Vagina (tissue), 2 donors: ENCODE data around the gene KRTAP10-11.

Experiments used
- POLR2A ChIP-seq, 2 donors: fragments of 450-650 bp; IDR thresholded peaks; one replicate each; pipeline ENCODE4 v1.6.1; 2017; ENCODE audit warnings: antibody characterized with exemption in 2 of 2, mild to moderate bottlenecking in 2 of 2, moderate library complexity in 2 of 2
- POLR2AphosphoS5 ChIP-seq, 2 donors: sonication (generic); formaldehyde crosslinking; IDR thresholded peaks; one replicate each; pipeline ENCODE4 v1.9.0; 2017; ENCODE audit warnings: antibody characterized with exemption in 2 of 2, mild to moderate bottlenecking in 2 of 2, low read depth in 1 of 2; ENCODE audit not compliant: insufficient read depth in 1 of 2
- TF ChIP-seq, protein P1 (sequence below), 3 experiments: fragments of 450-650 bp in 2 of 3; fragments of 200-600 bp in 1 of 3; sonication (generic) in 1 of 3; IDR thresholded peaks; one replicate each; pipeline ENCODE4 v1.5.1; 2017 to 2019; ENCODE audit warnings: antibody characterized with exemption in 3 of 3, mild to moderate bottlenecking in 2 of 3, moderate library complexity in 2 of 3

DNA sequence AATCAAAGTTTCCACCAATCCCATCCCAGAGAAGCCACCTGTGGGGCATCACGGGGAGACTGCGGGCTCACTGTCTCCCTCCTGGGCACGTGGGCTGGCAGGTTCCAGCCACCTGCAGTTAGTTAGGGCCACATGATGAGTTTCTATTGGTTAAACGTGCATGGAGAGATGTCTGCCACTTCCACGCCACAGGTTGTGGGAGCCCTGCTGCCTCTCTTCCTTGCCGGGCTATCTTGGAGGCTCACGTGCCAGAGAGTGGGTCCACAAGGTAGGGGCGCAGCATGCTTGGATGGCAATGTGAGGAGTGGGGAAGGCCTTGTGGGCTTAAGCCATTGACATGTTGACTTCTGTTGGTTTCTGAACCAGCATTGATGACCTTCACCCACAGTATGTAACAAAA lies 42.3 kb upstream of the KRTAP10-11 start:
- TF ChIP-seq, protein P1, sequence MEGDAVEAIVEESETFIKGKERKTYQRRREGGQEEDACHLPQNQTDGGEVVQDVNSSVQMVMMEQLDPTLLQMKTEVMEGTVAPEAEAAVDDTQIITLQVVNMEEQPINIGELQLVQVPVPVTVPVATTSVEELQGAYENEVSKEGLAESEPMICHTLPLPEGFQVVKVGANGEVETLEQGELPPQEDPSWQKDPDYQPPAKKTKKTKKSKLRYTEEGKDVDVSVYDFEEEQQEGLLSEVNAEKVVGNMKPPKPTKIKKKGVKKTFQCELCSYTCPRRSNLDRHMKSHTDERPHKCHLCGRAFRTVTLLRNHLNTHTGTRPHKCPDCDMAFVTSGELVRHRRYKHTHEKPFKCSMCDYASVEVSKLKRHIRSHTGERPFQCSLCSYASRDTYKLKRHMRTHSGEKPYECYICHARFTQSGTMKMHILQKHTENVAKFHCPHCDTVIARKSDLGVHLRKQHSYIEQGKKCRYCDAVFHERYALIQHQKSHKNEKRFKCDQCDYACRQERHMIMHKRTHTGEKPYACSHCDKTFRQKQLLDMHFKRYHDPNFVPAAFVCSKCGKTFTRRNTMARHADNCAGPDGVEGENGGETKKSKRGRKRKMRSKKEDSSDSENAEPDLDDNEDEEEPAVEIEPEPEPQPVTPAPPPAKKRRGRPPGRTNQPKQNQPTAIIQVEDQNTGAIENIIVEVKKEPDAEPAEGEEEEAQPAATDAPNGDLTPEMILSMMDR (IDR thresholded peaks at IDR 0.05) = no peak
- TF ChIP-seq POLR2AphosphoS5 (IDR thresholded peaks at IDR 0.05; ENCODE audit: insufficient read depth in 1 of 2, low read depth in 1 of 2) = no peak
- no peak for TF ChIP-seq POLR2A (IDR thresholded peaks at IDR 0.05)
